ENCODE measurements around the gene PPTC7.
"Not testable (repeated sequence)": the region's sequence is repeated elsewhere in the genome, so short reads cannot be mapped to it uniquely, and the experiment has no call there.

The PPTC7 gene

DNA sequence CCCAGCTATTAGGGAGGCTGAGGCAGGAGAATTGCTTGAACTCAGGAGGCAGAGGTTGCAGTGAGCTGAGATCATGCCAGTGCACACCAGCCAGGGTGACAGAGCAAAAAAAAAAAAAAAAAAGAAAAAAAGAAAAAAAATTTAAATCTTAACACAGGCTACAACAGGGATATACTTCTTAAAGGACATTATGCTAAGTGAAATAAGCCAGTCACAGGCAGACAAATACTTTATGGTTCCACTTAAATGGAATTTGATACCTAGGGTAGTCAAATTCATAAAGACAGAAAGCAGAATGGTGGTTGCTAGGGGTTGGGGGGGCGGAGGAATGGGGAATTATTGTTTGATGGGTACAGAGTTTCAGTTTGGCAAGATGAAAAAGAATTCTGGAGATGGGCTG, 14.8 kb upstream of the PPTC7 start:
- TF ChIP-seq CTCF (IDR thresholded peaks at IDR 0.05): no peak
- TF ChIP-seq ZFX (IDR thresholded peaks at IDR 0.05; ENCODE audit: borderline replicate concordance): no peak
- H3K27ac ChIP-seq: no peak overlapping the region

- not testable (repeated sequence) for H3K27ac ChIP-seq
These were observed 9.8 kb upstream of the PPTC7 start for GRCh38 chr12:110592919-110593318.

- no peak overlapping the region for H3K27ac ChIP-seq
- TF ChIP-seq CTCF (IDR thresholded peaks at IDR 0.05): no peak
- TF ChIP-seq ZFX (IDR thresholded peaks at IDR 0.05; ENCODE audit: borderline replicate concordance): no peak
These were observed 9.0 kb upstream of the PPTC7 start for GRCh38 chr12:110592078-110592477.

DNA sequence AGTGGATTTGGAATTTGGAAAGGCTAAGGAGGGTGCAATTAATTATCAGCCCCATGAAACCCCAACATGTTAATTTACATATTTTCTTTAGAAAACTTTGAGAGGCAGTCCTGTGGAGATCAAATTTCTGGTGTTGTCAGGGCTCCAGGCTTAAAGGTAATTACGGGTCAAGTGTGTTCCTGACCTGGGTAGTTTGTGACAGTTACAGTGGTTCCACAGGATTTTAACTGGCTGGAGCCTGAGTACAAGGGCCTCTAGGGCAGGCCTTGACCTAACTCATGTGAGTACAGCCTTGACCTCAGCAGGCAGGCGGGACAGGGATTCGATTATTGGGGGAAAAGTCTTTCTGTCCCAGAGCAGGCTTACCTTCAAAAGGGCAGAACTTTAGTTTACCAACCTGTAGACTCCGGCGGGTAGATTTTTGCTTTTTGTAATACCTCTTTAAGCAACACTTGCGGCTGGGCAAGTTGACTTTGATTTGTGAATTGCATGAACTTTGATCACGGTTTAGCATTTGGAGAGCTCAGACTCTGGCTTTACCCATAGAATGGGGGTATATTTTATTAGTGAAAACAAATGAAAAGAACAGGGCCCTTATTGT, 8.4 kb upstream of the PPTC7 start:
- TF ChIP-seq ZFX (IDR thresholded peaks at IDR 0.05; ENCODE audit: borderline replicate concordance) (no peak), CTCF (IDR thresholded peaks at IDR 0.05) (no peak)
- no peak overlapping the region for H3K27ac ChIP-seq

- no peak overlapping the region for H3K27ac ChIP-seq
- TF ChIP-seq CTCF (IDR thresholded peaks at IDR 0.05): no peak
- no peak for TF ChIP-seq ZFX (IDR thresholded peaks at IDR 0.05; ENCODE audit: borderline replicate concordance)
These were observed 7.7 kb upstream of the PPTC7 start for GRCh38 chr12:110590806-110591326.

GRCh38 chr12:110590059-110590458, 6.9 kb upstream of the PPTC7 start:
- no peak overlapping the region for H3K27ac ChIP-seq
- TF ChIP-seq CTCF (IDR thresholded peaks at IDR 0.05) (no peak), ZFX (IDR thresholded peaks at IDR 0.05; ENCODE audit: borderline replicate concordance) (no peak)

DNA sequence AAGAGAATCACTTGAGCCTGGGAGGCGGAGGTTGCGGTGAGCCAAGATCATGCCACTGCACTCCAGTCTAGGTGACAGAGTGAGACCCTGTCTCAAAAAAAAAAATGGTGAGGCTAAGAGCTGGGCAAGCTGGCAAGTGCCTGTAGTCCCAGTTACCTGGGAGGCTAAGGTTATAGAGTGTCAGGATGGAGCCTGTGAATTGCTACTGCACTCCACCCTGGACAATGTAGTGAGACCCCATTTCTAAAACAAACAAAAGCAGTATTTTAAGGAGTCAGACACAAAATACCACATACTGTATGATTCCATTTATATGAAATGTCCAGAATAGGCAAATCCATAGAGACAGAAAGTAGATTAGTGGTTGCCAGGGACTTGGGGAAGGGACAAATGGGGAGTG, 4.0 kb upstream of the PPTC7 start:
- H3K27ac ChIP-seq: not testable (repeated sequence)

DNA sequence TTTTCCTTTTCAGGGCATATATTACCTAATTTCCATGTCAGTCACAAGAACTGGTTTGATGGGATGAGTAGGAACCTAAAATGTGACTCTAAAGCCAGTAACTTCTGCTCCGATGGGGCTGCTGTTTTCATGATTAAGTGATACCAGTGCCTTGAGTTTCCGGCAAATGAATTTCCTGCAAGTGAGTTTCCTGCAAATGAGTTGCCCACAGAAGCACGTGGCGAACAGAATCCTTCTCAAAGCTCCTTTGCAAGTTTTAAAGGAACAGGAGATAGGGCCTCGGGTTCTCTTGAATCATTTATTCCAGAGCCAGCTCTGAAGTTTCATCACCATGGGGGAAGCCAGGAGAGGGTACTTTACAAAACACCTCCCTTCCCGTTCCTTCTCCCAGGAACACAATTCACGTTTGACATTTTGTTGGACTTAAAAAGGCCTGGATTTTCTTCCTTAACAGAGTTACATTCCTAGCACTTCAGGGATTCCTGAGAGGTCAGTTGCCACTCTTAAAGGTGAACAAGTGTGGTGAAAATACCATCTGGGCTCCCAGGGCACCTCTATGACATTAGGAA, 2.2 kb upstream of the PPTC7 start:
- TF ChIP-seq CTCF (IDR thresholded peaks at IDR 0.05): no peak
- no peak for TF ChIP-seq ZFX (IDR thresholded peaks at IDR 0.05; ENCODE audit: borderline replicate concordance)
- no peak overlapping the region for H3K27ac ChIP-seq
